ENCODE measurements around the gene DDX55.
"Not testable (repeated sequence)": the region's sequence is repeated elsewhere in the genome, so short reads cannot be mapped to it uniquely, and the experiment has no call there.

The DDX55 gene

GRCh38 chr12:123601602-123602489 lies at the start of gene DDX55:
DDX55 (plus strand) TSS chr12:123602099; CDS start chr12:123602149, 50 bp downstream.
- peak; percentile 61 to 86 for DNase-seq

- not testable (repeated sequence) for DNase-seq
These were observed 47.8 kb upstream of the DDX55 start for GRCh38 chr12:123554136-123554535.

- DNase-seq = not testable (repeated sequence)
These were observed 47.1 kb upstream of the DDX55 start for GRCh38 chr12:123554843-123555242.

GRCh38 chr12:123558487-123558886 lies 43.4 kb upstream of the DDX55 start:
- DNase-seq = not testable (repeated sequence)

- DNase-seq = no peak
These were observed 42.4 kb upstream of the DDX55 start for GRCh38 chr12:123559468-123559867.

- DNase-seq = peak in 1 of 2 experiments; percentile 11
These were observed 30.5 kb upstream of the DDX55 start for GRCh38 chr12:123571343-123571813.

GRCh38 chr12:123572391-123572790 lies 29.5 kb upstream of the DDX55 start:
- DNase-seq = no peak

GRCh38 chr12:123573870-123574269 lies 28.0 kb upstream of the DDX55 start:
- no peak for DNase-seq

GRCh38 chr12:123576611-123577010 lies 25.3 kb upstream of the DDX55 start:
- DNase-seq = no peak

- DNase-seq = no peak
These were observed 23.7 kb upstream of the DDX55 start for GRCh38 chr12:123578243-123578642.

GRCh38 chr12:123578829-123579228 lies 23.1 kb upstream of the DDX55 start:
- DNase-seq = not testable (repeated sequence)

- no peak for DNase-seq
These were observed 21.1 kb upstream of the DDX55 start for GRCh38 chr12:123580772-123581171.

GRCh38 chr12:123591702-123592481 lies 10.0 kb upstream of the DDX55 start:
- no peak for DNase-seq

GRCh38 chr12:123595729-123596128 lies 6.2 kb upstream of the DDX55 start:
- no peak for DNase-seq

GRCh38 chr12:123597100-123597499 lies 4.8 kb upstream of the DDX55 start:
- DNase-seq = no peak

- DNase-seq = no peak
These were observed 3.4 kb upstream of the DDX55 start for GRCh38 chr12:123598522-123598921.

- no peak for DNase-seq
These were observed 2.6 kb upstream of the DDX55 start for GRCh38 chr12:123599310-123599709.

GRCh38 chr12:123599721-123600120 lies 2.2 kb upstream of the DDX55 start:
- DNase-seq = no peak

GRCh38 chr12:123602651-123603195 lies 824 bp downstream of the DDX55 start:
- DNase-seq = no peak

- not testable (repeated sequence) for DNase-seq
These were observed 1.6 kb downstream of the DDX55 start for GRCh38 chr12:123603495-123603894.

GRCh38 chr12:123607756-123608155 lies 5.9 kb downstream of the DDX55 start:
- DNase-seq = no peak

- no peak for DNase-seq
These were observed 6.3 kb downstream of the DDX55 start for GRCh38 chr12:123608182-123608581.

GRCh38 chr12:123614110-123614509 lies 12.2 kb downstream of the DDX55 start:
- no peak for DNase-seq

Measured in NCI-H1930 (cell line).